ENCODE data around the gene IMPDH1.
A peak's percentile ranks its signal among the peaks of the same experiment; 100 is the strongest.

IMPDH1 gene

GRCh38 chr7:128394904-128395496 lies 14.8 kb downstream of the IMPDH1 start:
- Histone ChIP-seq H3K9me3 (ENCODE audit: low read length) (no peaks in the 10 kb centered on the region), H3K4me1 (ENCODE audit: insufficient read depth, low read length) (no peaks in the 10 kb centered on the region), H2AFZ (ENCODE audit: low read depth, low read length) (no peak overlapping the region), H3K36me3 (ENCODE audit: insufficient read depth, low read length) (peaks cover 22% of the 10 kb centered on the region), H3K27me3 (ENCODE audit: insufficient read depth, low read length) (no peaks in the 10 kb centered on the region), H3K4me3 (ENCODE audit: low read length) (no peak overlapping the region)

GRCh38 chr7:128393526-128394330 lies 16.1 kb downstream of the IMPDH1 start:
- Histone ChIP-seq H3K36me3 (ENCODE audit: insufficient read depth, low read length) (peaks cover 19% of the 10 kb centered on the region), H3K4me1 (ENCODE audit: insufficient read depth, low read length) (peaks cover 10% of the 10 kb centered on the region), H3K9me3 (ENCODE audit: low read length) (no peaks in the 10 kb centered on the region), H3K27me3 (ENCODE audit: insufficient read depth, low read length) (no peaks in the 10 kb centered on the region), H2AFZ (ENCODE audit: low read depth, low read length) (no peak overlapping the region), H3K4me3 (ENCODE audit: low read length) (no peak overlapping the region)

GRCh38 chr7:128392446-128393327 lies 17.1 kb downstream of the IMPDH1 start:
- peaks cover 14% of the 10 kb centered on the region for H3K36me3 ChIP-seq (ENCODE audit: insufficient read depth, low read length)

GRCh38 chr7:128391805-128392204 lies 18.0 kb downstream of the IMPDH1 start:
- Histone ChIP-seq H3K9me3 (ENCODE audit: low read length) (no peaks in the 10 kb centered on the region), H2AFZ (ENCODE audit: low read depth, low read length) (no peak overlapping the region), H3K36me3 (ENCODE audit: insufficient read depth, low read length) (peaks cover 10% of the 10 kb centered on the region)

More at GRCh38 chr7:128392446-128393327, 17.1 kb downstream of the IMPDH1 start:
- Histone ChIP-seq H3K4me3 (ENCODE audit: low read length) (no peak overlapping the region), H3K4me1 (ENCODE audit: insufficient read depth, low read length) (peaks cover 14% of the 10 kb centered on the region), H3K27me3 (ENCODE audit: insufficient read depth, low read length) (no peaks in the 10 kb centered on the region), H3K9me3 (ENCODE audit: low read length) (no peaks in the 10 kb centered on the region), H2AFZ (ENCODE audit: low read depth, low read length) (no peak overlapping the region)

GRCh38 chr7:128390871-128391565 lies 18.8 kb downstream of the IMPDH1 start:
- Histone ChIP-seq H3K4me1 (ENCODE audit: insufficient read depth, low read length) (peaks cover 26% of the 10 kb centered on the region), H2AFZ (ENCODE audit: low read depth, low read length) (no peak overlapping the region), H3K9me3 (ENCODE audit: low read length) (no peaks in the 10 kb centered on the region), H3K27me3 (ENCODE audit: insufficient read depth, low read length) (no peaks in the 10 kb centered on the region), H3K36me3 (ENCODE audit: insufficient read depth, low read length) (peaks cover 10% of the 10 kb centered on the region), H3K4me3 (ENCODE audit: low read length) (no peak overlapping the region)

More at GRCh38 chr7:128391805-128392204, 18.0 kb downstream of the IMPDH1 start:
- H3K4me3 ChIP-seq (ENCODE audit: low read length): no peak overlapping the region
- H3K27me3 ChIP-seq (ENCODE audit: insufficient read depth, low read length): no peaks in the 10 kb centered on the region
- H3K4me1 ChIP-seq (ENCODE audit: insufficient read depth, low read length): peaks cover 21% of the 10 kb centered on the region

GRCh38 chr7:128389618-128390329 lies 20.0 kb downstream of the IMPDH1 start:
- peaks cover 6% of the 10 kb centered on the region for H3K36me3 ChIP-seq (ENCODE audit: insufficient read depth, low read length)
- H3K4me3 ChIP-seq (ENCODE audit: low read length): no peak overlapping the region
- H3K4me1 ChIP-seq (ENCODE audit: insufficient read depth, low read length): peaks cover 26% of the 10 kb centered on the region
- no peaks in the 10 kb centered on the region for H3K27me3 ChIP-seq (ENCODE audit: insufficient read depth, low read length)
- H3K9me3 ChIP-seq (ENCODE audit: low read length): no peaks in the 10 kb centered on the region
- no peak overlapping the region for H2AFZ ChIP-seq (ENCODE audit: low read depth, low read length)

GRCh38 chr7:128389085-128389617 lies 20.6 kb downstream of the IMPDH1 start:
- no peaks in the 10 kb centered on the region for H3K27me3 ChIP-seq (ENCODE audit: insufficient read depth, low read length)
- H3K9me3 ChIP-seq (ENCODE audit: low read length): no peaks in the 10 kb centered on the region
- H3K4me1 ChIP-seq (ENCODE audit: insufficient read depth, low read length): peaks cover 26% of the 10 kb centered on the region
- no peak overlapping the region for H3K4me3 ChIP-seq (ENCODE audit: low read length)
- H3K36me3 ChIP-seq (ENCODE audit: insufficient read depth, low read length): peaks cover 6% of the 10 kb centered on the region
- H2AFZ ChIP-seq (ENCODE audit: low read depth, low read length): no peak overlapping the region

- Histone ChIP-seq H3K4me1 (ENCODE audit: insufficient read depth, low read length) (peaks cover 26% of the 10 kb centered on the region), H3K9me3 (ENCODE audit: low read length) (no peaks in the 10 kb centered on the region)
These were observed 21.7 kb downstream of the IMPDH1 start for GRCh38 chr7:128388145-128388485.

GRCh38 chr7:128387216-128388144 lies 22.3 kb downstream of the IMPDH1 start:
- Histone ChIP-seq H3K4me1 (ENCODE audit: insufficient read depth, low read length) (peaks cover 26% of the 10 kb centered on the region), H2AFZ (ENCODE audit: low read depth, low read length) (peak overlapping the region; percentile 29), H3K27me3 (ENCODE audit: insufficient read depth, low read length) (peaks cover 2% of the 10 kb centered on the region), H3K4me3 (ENCODE audit: low read length) (no peak overlapping the region), H3K9me3 (ENCODE audit: low read length) (no peaks in the 10 kb centered on the region), H3K36me3 (ENCODE audit: insufficient read depth, low read length) (no peaks in the 10 kb centered on the region)

More at GRCh38 chr7:128388145-128388485, 21.7 kb downstream of the IMPDH1 start:
- Histone ChIP-seq H2AFZ (ENCODE audit: low read depth, low read length) (no peak overlapping the region), H3K36me3 (ENCODE audit: insufficient read depth, low read length) (no peaks in the 10 kb centered on the region), H3K27me3 (ENCODE audit: insufficient read depth, low read length) (peaks cover under 1% of the 10 kb centered on the region), H3K4me3 (ENCODE audit: low read length) (no peak overlapping the region)

GRCh38 chr7:128385988-128386925 lies 23.5 kb downstream of the IMPDH1 start:
- Histone ChIP-seq H3K36me3 (ENCODE audit: insufficient read depth, low read length) (no peaks in the 10 kb centered on the region), H3K4me3 (ENCODE audit: low read length) (no peak overlapping the region), H3K9me3 (ENCODE audit: low read length) (no peaks in the 10 kb centered on the region), H3K4me1 (ENCODE audit: insufficient read depth, low read length) (peaks cover 26% of the 10 kb centered on the region), H2AFZ (ENCODE audit: low read depth, low read length) (no peak overlapping the region), H3K27me3 (ENCODE audit: insufficient read depth, low read length) (peaks cover 2% of the 10 kb centered on the region)
